ENCODE data around the gene RAPGEF1.

- TF ChIP-seq CTCF (IDR thresholded peaks at IDR 0.05; ENCODE audit: low read depth, low read length) (no peak), MAX (IDR thresholded peaks at IDR 0.05; ENCODE audit: low read depth, low read length) (no peak), POLR2A (IDR thresholded peaks at IDR 0.05; ENCODE audit: extremely low read depth, insufficient read length) (no peak)
These were observed 30.0 kb downstream of the RAPGEF1 start for GRCh38 chr9:131709771-131710431.
